OCI-LY3 (cell line): Measurements from ENCODE around the gene CCDC7.

Experiments used
- H2AFZ ChIP-seq: fragments of 200-600, 300-600 bp; shearing (Covaris generic); 2 replicates; pipeline ENCODE4 v1.6.0; 2014; ENCODE audit warnings: antibody characterized with exemption, low read depth, low read length
- H3K27ac ChIP-seq: fragments of 200-600, 300-600 bp; sonication (generic); 2 replicates; pipeline ENCODE4 v1.5.1; 2014; ENCODE audit warnings: mild to moderate bottlenecking, low read length, moderate library complexity, mixed read lengths
- H3K27me3 ChIP-seq: fragments of 200-600, 300-600 bp; sonication (generic); 2 replicates; pipeline ENCODE4 v1.6.1; 2014; ENCODE audit warnings: low read depth, low read length, mixed read lengths
- H3K36me3 ChIP-seq: fragments of 200-600, 300-600 bp; sonication (generic); replicated peaks from 2 replicates; pipeline ENCODE3; 2014; ENCODE audit warnings: low read depth, low read length, mixed read lengths
- H3K4me1 ChIP-seq: fragments of 300-600, 200-600 bp; sonication (generic); 2 replicates; pipeline ENCODE4 v1.6.1; 2014; ENCODE audit warnings: low read length, mixed read lengths
- H3K4me2 ChIP-seq: fragments of 200-600, 300-600 bp; sonication (generic); 2 replicates; pipeline ENCODE4 v1.6.1; 2014; ENCODE audit warnings: low read length, mixed read lengths
- H3K4me3 ChIP-seq: fragments of 300-600, 200-600 bp; sonication (generic); 2 replicates; pipeline ENCODE4 v1.5.1; 2014; ENCODE audit warnings: antibody characterized with exemption, mild to moderate bottlenecking, low read length, moderate library complexity
- H3K79me2 ChIP-seq: fragments of 300-600, 200-600 bp; shearing (Covaris generic); 2 replicates; pipeline ENCODE4 v1.6.1; 2014; ENCODE audit warnings: mild to moderate bottlenecking, low read length, mixed read lengths
- H3K9ac ChIP-seq: fragments of 300-600, 200-600 bp; shearing (Covaris generic); 2 replicates; pipeline ENCODE4 v1.6.0; 2014; ENCODE audit warnings: mild to moderate bottlenecking, low read length, moderate library complexity
- H3K9me3 ChIP-seq: fragments of 200-600, 300-600 bp; shearing (Covaris generic); 2 replicates; pipeline ENCODE4 v1.6.1; 2014; ENCODE audit warnings: low read length, mixed read lengths; ENCODE audit not compliant: insufficient read depth
- H4K20me1 ChIP-seq: fragments of 200-600, 300-600 bp; sonication (generic); 2 replicates; pipeline ENCODE4 v1.6.1; 2016; ENCODE audit warnings: low read length, mixed read lengths; ENCODE audit not compliant: insufficient read depth
- EZH2phosphoT487 ChIP-seq: fragments of 200-600 bp; shearing (Covaris generic); IDR thresholded peaks from 2 replicates; pipeline ENCODE4 v1.6.1; 2018; ENCODE audit warnings: antibody characterized with exemption, mixed run types, low read depth
- TF ChIP-seq, protein P1 (sequence below): fragments of 200-600, 300-600 bp; sonication (generic); IDR thresholded peaks from 2 replicates; pipeline ENCODE4 v1.5.1; 2014; ENCODE audit warnings: antibody characterized with exemption, low read length, low read depth

The CCDC7 gene

DNA sequence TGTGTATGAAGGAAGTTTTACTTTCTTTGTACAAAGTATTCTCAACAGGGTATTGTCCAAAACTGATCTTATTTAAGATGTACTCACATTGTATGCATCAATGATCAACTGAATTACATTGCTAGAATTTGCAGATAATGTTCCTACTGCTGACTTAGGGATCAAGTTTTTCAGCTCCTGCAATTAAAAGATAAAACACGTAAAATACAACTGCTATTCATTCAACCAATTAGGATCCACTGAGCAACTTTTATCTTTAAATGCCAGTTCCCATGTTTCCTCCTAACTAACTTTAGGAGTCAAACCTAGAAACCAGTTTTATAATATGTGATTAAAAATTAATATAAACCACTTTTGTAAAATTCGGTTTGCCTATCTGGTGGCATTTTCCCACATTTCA lies 476.2 kb downstream of the CCDC7 start:
- no peak overlapping the region for H3K9ac ChIP-seq
- H3K4me2 ChIP-seq, result no peak overlapping the region
- H3K27me3 ChIP-seq, result no peaks in the 10 kb centered on the region
- no peaks in the 10 kb centered on the region for H3K79me2 ChIP-seq
- no peak overlapping the region for H3K27ac ChIP-seq
- no peaks in the 10 kb centered on the region for H4K20me1 ChIP-seq
- no peaks in the 10 kb centered on the region for H3K9me3 ChIP-seq
- H2AFZ ChIP-seq, result no peak overlapping the region
- H3K36me3 ChIP-seq, result no peaks in the 10 kb centered on the region
- TF ChIP-seq, protein P1, sequence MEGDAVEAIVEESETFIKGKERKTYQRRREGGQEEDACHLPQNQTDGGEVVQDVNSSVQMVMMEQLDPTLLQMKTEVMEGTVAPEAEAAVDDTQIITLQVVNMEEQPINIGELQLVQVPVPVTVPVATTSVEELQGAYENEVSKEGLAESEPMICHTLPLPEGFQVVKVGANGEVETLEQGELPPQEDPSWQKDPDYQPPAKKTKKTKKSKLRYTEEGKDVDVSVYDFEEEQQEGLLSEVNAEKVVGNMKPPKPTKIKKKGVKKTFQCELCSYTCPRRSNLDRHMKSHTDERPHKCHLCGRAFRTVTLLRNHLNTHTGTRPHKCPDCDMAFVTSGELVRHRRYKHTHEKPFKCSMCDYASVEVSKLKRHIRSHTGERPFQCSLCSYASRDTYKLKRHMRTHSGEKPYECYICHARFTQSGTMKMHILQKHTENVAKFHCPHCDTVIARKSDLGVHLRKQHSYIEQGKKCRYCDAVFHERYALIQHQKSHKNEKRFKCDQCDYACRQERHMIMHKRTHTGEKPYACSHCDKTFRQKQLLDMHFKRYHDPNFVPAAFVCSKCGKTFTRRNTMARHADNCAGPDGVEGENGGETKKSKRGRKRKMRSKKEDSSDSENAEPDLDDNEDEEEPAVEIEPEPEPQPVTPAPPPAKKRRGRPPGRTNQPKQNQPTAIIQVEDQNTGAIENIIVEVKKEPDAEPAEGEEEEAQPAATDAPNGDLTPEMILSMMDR, result no peak
- TF ChIP-seq EZH2phosphoT487, result no peak
- H3K4me1 ChIP-seq, result no peaks in the 10 kb centered on the region
- H3K4me3 ChIP-seq, result no peak overlapping the region

DNA sequence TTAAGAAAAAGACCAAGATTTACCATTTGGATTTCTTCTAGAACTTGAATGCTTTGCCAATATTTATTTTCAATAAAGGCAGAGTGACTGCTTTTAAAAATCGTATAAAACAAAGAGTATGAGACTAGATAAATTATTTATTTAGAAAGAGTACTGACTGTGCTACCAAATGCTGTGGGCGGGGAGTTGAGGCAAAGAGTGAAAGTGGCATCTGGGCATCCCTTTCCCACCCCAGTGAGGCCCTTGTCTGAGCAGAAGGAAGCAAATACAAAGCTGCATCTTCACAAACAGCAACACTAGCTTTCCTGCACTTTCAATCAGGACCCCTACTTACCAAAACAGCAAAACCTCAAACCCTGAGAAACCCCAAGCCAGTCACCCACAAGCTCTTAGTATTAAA lies 477.2 kb downstream of the CCDC7 start:
- no peak overlapping the region for H3K27ac ChIP-seq
- H3K27me3 ChIP-seq, result no peaks in the 10 kb centered on the region
- no peaks in the 10 kb centered on the region for H3K4me1 ChIP-seq
- no peak overlapping the region for H3K4me3 ChIP-seq
- H3K79me2 ChIP-seq, result no peaks in the 10 kb centered on the region
- no peak overlapping the region for H3K4me2 ChIP-seq
- TF ChIP-seq EZH2phosphoT487, result no peak
- TF ChIP-seq, protein P1, result no peak
- no peaks in the 10 kb centered on the region for H4K20me1 ChIP-seq
- H2AFZ ChIP-seq, result no peak overlapping the region
- no peak overlapping the region for H3K9ac ChIP-seq
- H3K9me3 ChIP-seq, result no peaks in the 10 kb centered on the region
- no peaks in the 10 kb centered on the region for H3K36me3 ChIP-seq

DNA sequence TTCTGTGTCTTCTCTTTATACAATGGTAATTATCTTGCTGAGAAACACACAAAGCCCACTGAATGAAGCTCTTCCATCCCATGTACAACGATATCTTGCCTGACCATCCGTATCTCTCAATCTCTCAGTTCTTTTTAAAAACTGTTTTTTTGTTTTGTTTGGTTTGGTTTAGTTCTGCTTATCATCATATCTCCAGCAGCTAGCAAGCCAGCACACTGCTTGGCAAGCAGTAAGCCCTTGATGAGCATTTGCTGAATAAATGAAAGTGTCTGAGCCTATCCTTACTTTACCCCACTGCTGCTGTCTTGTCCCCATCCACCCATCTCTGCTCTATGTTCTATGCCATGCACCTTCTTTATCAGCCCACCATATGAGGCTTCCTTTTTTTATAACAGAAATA lies 477.9 kb downstream of the CCDC7 start:
- no peaks in the 10 kb centered on the region for H3K36me3 ChIP-seq
- H3K27ac ChIP-seq, result no peak overlapping the region
- H3K9ac ChIP-seq, result no peak overlapping the region
- H2AFZ ChIP-seq, result no peak overlapping the region
- H3K4me3 ChIP-seq, result no peak overlapping the region
- H3K4me1 ChIP-seq, result no peaks in the 10 kb centered on the region
- H3K79me2 ChIP-seq, result no peaks in the 10 kb centered on the region
- no peaks in the 10 kb centered on the region for H4K20me1 ChIP-seq
- H3K9me3 ChIP-seq, result no peaks in the 10 kb centered on the region
- no peaks in the 10 kb centered on the region for H3K27me3 ChIP-seq
- TF ChIP-seq, protein P1, result no peak
- TF ChIP-seq EZH2phosphoT487, result no peak
- no peak overlapping the region for H3K4me2 ChIP-seq
